GM21717 (cell line): Measurements from ENCODE around the gene MCRIP2.

Experiments
- ATAC-seq: cut with Tn5 transposase; IDR thresholded peaks from one replicate; pipeline ENCODE4 v1.9.1; 2021; ENCODE audit warnings: mild to moderate bottlenecking, moderate library complexity; ENCODE audit not compliant: unreplicated experiment

MCRIP2 gene

DNA sequence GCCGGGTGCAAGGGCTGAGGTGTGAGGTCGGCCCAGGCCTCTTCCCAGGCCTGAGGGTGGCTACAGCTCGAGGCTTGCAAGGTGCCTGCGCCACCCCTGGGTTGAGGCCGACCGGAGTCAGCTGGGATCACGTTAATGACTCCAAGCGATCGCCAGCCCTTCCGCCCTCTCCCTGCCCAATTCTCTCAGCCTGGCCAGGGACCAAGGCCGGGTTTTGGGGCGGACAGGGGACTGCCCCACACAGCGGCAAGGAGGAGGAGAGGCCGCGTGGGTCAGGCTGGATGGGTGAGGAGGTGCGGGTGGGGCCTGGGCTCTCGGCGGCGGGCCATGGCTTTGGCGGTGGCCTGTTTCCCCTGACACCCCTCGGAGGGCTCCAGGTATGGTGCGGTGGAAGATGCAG lies 51.7 kb downstream of the MCRIP2 start:
- no peak for ATAC-seq

DNA sequence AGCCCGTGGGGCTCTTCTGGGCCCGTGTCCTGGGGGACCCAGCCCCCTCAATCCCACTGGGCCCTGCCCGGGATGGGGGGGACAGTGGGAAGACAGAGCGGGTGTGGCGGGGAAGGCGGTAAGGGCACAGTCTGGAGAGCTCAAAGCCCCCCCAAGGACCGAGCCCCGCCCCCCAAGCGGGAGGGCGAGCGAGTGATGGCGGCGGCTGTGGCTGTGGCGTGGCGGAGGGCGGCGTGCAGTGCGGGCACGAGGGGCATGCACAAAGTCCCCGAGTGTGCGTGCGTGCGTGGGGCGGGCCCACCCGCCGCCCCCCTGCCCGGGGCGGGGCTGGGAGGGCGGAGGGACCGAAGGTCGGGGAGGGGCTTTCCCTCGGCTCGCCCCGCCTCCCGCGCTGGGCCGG lies 52.1 kb downstream of the MCRIP2 start:
- no peak for ATAC-seq

DNA sequence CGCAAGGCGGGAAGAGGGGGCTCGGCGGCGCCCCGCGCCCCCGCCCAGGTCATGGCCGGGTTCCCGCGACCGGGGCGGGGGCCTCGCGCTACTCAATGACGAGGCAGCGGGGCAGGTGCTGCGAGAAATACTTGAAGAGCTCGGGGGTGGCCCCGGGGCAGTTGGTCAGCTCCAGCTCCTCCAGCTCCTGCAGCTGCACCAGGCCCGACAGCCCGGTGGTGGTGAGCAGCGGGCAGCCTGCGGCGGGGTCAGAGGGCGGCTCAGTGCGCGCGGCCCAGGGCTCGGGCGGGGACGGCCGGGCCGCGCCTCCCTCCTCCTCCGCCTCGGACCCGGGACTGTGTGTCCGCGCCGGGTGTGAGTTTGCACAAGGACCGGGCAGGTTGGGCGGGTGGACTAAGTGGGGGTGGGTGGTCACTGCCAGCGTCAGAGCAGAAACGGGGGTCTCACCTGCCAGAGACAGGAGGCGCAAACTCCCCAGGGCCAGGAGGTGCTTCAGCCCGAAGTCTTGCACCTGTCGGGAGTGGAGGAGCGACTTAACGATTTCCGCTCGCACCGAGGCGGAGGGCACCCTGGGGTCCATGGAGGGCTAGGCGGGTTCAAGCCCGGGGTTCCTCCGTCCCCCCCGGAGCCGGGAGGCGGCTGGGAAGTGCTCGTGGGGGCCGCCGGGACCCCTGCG lies 52.7 kb downstream of the MCRIP2 start:
- no peak for ATAC-seq

DNA sequence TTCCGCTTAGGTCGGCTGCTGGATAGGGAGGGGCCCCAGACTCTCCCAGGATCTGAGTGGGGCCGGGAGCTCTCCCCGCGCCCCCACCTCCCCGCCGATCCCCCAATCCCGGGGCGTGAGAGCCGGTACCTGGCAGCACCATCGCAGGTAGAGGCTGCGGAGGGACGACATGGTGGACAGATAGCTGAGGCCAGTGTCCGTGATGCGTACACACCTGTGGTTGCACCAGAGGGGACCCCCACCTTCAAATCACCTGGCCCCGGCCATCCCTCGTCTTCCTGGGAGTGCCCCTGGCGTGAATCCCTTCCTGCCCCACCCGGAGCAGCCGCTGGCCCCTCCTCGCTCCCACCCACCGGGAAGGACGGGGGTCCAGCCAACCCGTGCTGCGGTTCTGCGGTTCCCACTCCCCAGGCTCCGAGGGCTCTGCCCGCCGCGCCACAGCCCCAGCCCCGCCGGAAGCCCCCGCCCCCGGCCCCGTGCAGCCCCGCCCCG lies 53.3 kb downstream of the MCRIP2 start:
- ATAC-seq = no peak

DNA sequence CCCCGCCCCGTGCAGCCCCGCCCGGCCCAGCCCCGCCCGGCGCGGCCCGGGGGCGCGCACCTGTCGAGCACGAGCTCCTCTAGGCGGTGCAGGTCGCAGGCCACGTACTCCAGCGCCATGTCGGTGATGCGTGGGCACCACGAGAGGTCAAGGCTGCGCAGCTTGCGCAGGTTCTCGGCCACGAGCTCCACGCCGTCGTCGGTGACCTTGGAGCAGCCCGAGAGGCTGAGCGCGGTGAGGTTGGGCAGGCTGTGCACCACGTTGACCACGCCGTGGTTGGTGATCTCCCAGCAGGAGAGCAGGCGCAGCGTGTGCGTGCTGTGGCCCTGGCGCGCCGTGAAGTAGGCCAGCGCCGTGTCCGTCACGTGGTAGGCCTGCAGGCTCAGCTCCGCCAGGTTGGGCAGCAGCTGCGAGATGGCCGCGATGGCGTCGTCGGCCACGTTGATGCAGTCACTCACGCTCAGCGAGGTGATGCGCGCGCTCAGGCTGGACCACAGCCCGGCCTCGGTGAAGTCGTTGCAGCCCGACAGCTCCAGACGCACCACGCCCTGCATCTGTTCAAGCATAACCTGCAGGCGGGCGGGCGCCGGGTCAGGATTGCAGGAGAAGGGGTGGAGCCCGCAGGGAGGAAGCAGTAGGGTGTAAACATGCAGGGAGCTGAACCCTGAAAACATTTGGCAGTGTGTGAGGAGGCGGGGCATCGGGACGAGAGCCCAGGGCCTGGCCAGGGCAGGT lies 53.9 kb downstream of the MCRIP2 start:
- ATAC-seq = no peak
